Measurements from ENCODE around the gene REG4. TPM values are rescaled to one million over a fixed set of nuclear protein-coding genes. Genes with fewer than 3 reads are reported as not detected.

Gene REG4
- polyA plus RNA-seq, 10 donors: not detected

Other genes starting within 250 kb of the REG4 start
- gene ZNF697, start 163.2 kb downstream of the REG4 start, polyA plus RNA-seq (ENCODE audit: insufficient read length in 10 of 10): 10 to 100 TPM in 6 of 10 donors, 1 to 10 TPM in 4; 7.9 to 12.5 (median 10.8) TPM
- gene PHGDH, start 99.5 kb downstream of the REG4 start, polyA plus RNA-seq (ENCODE audit: insufficient read length in 10 of 10): 100 to 1,000 TPM in 1 of 10 donors, 10 to 100 TPM in 9; 54.5 to 120 (median 70.8) TPM
- gene HMGCS2, start 42.6 kb downstream of the REG4 start, polyA plus RNA-seq (ENCODE audit: insufficient read length in 10 of 10): under 1 TPM in 5 of 10 donors, not detected in 5; 0.11 to 0.76 (median 0.15) TPM
- not detected for gene ADAM30, start 85.1 kb upstream of the REG4 start, polyA plus RNA-seq (ENCODE audit: insufficient read length in 10 of 10)

All from muscle of back (tissue), 10 donors.